ENCODE results near the gene C19orf67.

DNA sequence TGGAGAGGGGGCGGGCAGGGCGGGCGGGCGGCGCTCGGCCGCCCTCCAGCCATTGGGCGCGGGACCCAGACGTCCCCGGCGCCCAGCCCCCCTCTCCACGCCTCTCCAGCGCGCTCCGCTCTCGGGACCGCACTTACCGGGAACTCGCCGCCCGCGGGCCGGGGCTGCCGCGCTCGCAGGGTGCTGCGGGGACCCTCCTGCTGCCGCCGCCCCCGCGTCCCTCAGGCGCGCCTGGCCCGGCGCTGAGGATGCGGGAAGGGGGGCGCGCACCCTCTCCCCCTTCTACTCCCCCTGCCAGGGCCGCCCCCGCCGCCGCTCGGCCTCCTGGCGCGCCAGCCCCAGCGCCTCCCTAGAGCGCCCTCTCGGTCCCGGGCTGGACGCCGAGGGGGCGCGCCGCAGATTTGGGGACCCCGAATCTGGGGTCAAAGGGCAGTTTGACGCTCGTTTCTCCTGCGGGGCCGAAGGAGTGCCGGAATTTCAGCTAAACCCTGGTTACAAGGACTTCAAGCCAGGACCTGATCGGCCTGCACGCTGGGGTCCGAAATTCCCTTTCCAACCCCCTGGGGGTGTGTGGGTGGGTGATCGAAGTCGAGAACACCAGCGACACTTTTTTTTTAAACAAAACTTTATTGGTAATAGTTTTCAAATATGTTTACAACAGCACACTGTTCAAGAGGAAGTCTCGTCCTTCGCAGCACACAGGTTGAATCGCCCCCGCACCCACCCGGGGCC is 5.7 kb upstream of the C19orf67 start:
- TF ChIP-seq, protein P1, sequence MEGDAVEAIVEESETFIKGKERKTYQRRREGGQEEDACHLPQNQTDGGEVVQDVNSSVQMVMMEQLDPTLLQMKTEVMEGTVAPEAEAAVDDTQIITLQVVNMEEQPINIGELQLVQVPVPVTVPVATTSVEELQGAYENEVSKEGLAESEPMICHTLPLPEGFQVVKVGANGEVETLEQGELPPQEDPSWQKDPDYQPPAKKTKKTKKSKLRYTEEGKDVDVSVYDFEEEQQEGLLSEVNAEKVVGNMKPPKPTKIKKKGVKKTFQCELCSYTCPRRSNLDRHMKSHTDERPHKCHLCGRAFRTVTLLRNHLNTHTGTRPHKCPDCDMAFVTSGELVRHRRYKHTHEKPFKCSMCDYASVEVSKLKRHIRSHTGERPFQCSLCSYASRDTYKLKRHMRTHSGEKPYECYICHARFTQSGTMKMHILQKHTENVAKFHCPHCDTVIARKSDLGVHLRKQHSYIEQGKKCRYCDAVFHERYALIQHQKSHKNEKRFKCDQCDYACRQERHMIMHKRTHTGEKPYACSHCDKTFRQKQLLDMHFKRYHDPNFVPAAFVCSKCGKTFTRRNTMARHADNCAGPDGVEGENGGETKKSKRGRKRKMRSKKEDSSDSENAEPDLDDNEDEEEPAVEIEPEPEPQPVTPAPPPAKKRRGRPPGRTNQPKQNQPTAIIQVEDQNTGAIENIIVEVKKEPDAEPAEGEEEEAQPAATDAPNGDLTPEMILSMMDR (IDR thresholded peaks at IDR 0.05) = peak in 1 of 3 donors; percentile 10
- no peak for TF ChIP-seq POLR2A (IDR thresholded peaks at IDR 0.05)
